GM08714 (cell line): ENCODE results near the gene CTNND2.

Experiments used
- H3K4me3 ChIP-seq: fragments of 200-500 bp; sonication (Bioruptor generic); 2 replicates; pipeline ENCODE4 v1.5.1; 2014; ENCODE audit warnings: mild to moderate bottlenecking, low read length, inconsistent platforms
- ZNF274 ChIP-seq: IDR thresholded peaks from 2 replicates; pipeline ENCODE4 v1.6.1; 2012; ENCODE audit warnings: mild to moderate bottlenecking, low read depth, low read length

Gene CTNND2

GRCh38 chr5:10949856-10950630 is 954.2 kb downstream of the CTNND2 start:
- no peak for TF ChIP-seq ZNF274
- H3K4me3 ChIP-seq: no peak overlapping the region

GRCh38 chr5:10946050-10946449 is 958.2 kb downstream of the CTNND2 start:
- no peak for TF ChIP-seq ZNF274
- H3K4me3 ChIP-seq: no peak overlapping the region

- TF ChIP-seq ZNF274: no peak
These were observed 962.3 kb downstream of the CTNND2 start for GRCh38 chr5:10941900-10942299.

GRCh38 chr5:10936081-10936855 is 968.0 kb downstream of the CTNND2 start:
- H3K4me3 ChIP-seq: no peak overlapping the region
- TF ChIP-seq ZNF274: no peak

More at GRCh38 chr5:10941900-10942299, 962.3 kb downstream of the CTNND2 start:
- no peak overlapping the region for H3K4me3 ChIP-seq

GRCh38 chr5:10935536-10935935 is 968.7 kb downstream of the CTNND2 start:
- no peak overlapping the region for H3K4me3 ChIP-seq
- no peak for TF ChIP-seq ZNF274

- TF ChIP-seq ZNF274: no peak
- no peak overlapping the region for H3K4me3 ChIP-seq
These were observed 969.4 kb downstream of the CTNND2 start for GRCh38 chr5:10934783-10935355.

- TF ChIP-seq ZNF274: no peak
- H3K4me3 ChIP-seq: no peak overlapping the region
These were observed 971.1 kb downstream of the CTNND2 start for GRCh38 chr5:10933121-10933520.

- no peak for TF ChIP-seq ZNF274
- no peak overlapping the region for H3K4me3 ChIP-seq
These were observed 971.8 kb downstream of the CTNND2 start for GRCh38 chr5:10932426-10932825.

- TF ChIP-seq ZNF274: no peak
- H3K4me3 ChIP-seq: no peak overlapping the region
These were observed 976.6 kb downstream of the CTNND2 start for GRCh38 chr5:10927608-10928007.

GRCh38 chr5:10923310-10923709 is 980.9 kb downstream of the CTNND2 start:
- H3K4me3 ChIP-seq: no peak overlapping the region
- no peak for TF ChIP-seq ZNF274
